NOMO-1 treated with DMSO at 0.1 percent for 48 hours (cell line): ENCODE measurements around the gene FRMD5.

ENCODE experiments used
- DNase-seq: peaks from one replicate; lab custom pipeline; 2025; ENCODE audit not compliant: unreplicated experiment; lab: John Stamatoyannopoulos, UW

Gene FRMD5

GRCh38 chr15:44163370-44163769, 31.7 kb downstream of the FRMD5 start:
- DNase-seq, result no peak

- DNase-seq, result no peak
These were observed 34.3 kb downstream of the FRMD5 start for GRCh38 chr15:44160796-44161195.

- no peak for DNase-seq
These were observed 35.6 kb downstream of the FRMD5 start for GRCh38 chr15:44159492-44159891.

- no peak for DNase-seq
These were observed 37.0 kb downstream of the FRMD5 start for GRCh38 chr15:44158111-44158510.

- no peak for DNase-seq
These were observed 37.4 kb downstream of the FRMD5 start for GRCh38 chr15:44157679-44158078.

GRCh38 chr15:44153352-44153751, 41.7 kb downstream of the FRMD5 start:
- no peak for DNase-seq

- DNase-seq, result no peak
These were observed 45.8 kb downstream of the FRMD5 start for GRCh38 chr15:44149224-44149623.

- DNase-seq, result no peak
These were observed 46.5 kb downstream of the FRMD5 start for GRCh38 chr15:44148580-44148979.

GRCh38 chr15:44147636-44148035, 47.4 kb downstream of the FRMD5 start:
- DNase-seq, result no peak

- no peak for DNase-seq
These were observed 49.6 kb downstream of the FRMD5 start for GRCh38 chr15:44145495-44145894.

GRCh38 chr15:44144992-44145391, 50.1 kb downstream of the FRMD5 start:
- no peak for DNase-seq

- DNase-seq, result no peak
These were observed 50.9 kb downstream of the FRMD5 start for GRCh38 chr15:44144184-44144583.

- DNase-seq, result no peak
These were observed 57.3 kb downstream of the FRMD5 start for GRCh38 chr15:44137750-44138149.

GRCh38 chr15:44136991-44137477, 58.0 kb downstream of the FRMD5 start:
- DNase-seq, result no peak

GRCh38 chr15:44132057-44132456, 63.0 kb downstream of the FRMD5 start:
- no peak for DNase-seq

- DNase-seq, result no peak
These were observed 64.3 kb downstream of the FRMD5 start for GRCh38 chr15:44130778-44131177.

- DNase-seq, result no peak
These were observed 65.2 kb downstream of the FRMD5 start for GRCh38 chr15:44129911-44130310.

GRCh38 chr15:44128443-44128842, 66.6 kb downstream of the FRMD5 start:
- DNase-seq, result no peak

- no peak for DNase-seq
These were observed 69.2 kb downstream of the FRMD5 start for GRCh38 chr15:44125879-44126278.

- DNase-seq, result no peak
These were observed 92.3 kb downstream of the FRMD5 start for GRCh38 chr15:44102675-44103254.

GRCh38 chr15:44101944-44102343, 93.1 kb downstream of the FRMD5 start:
- no peak for DNase-seq

- DNase-seq, result no peak
These were observed 93.8 kb downstream of the FRMD5 start for GRCh38 chr15:44101286-44101685.

GRCh38 chr15:44099671-44100070, 95.4 kb downstream of the FRMD5 start:
- no peak for DNase-seq
